GM18505 (cell line): Measurements from ENCODE around the gene GGNBP2.

Experiments
- ATAC-seq: cut with Tn5 transposase; IDR thresholded peaks from one replicate; pipeline ENCODE4 v1.9.1; 2021; ENCODE audit not compliant: unreplicated experiment
- POLR2A ChIP-seq: IDR thresholded peaks from 4 replicates; pipeline ENCODE4 v1.6.1; 2011; ENCODE audit warnings: borderline replicate concordance; ENCODE audit not compliant: insufficient read depth, insufficient read length; ENCODE audit errors: extremely low read depth

The GGNBP2 gene

DNA sequence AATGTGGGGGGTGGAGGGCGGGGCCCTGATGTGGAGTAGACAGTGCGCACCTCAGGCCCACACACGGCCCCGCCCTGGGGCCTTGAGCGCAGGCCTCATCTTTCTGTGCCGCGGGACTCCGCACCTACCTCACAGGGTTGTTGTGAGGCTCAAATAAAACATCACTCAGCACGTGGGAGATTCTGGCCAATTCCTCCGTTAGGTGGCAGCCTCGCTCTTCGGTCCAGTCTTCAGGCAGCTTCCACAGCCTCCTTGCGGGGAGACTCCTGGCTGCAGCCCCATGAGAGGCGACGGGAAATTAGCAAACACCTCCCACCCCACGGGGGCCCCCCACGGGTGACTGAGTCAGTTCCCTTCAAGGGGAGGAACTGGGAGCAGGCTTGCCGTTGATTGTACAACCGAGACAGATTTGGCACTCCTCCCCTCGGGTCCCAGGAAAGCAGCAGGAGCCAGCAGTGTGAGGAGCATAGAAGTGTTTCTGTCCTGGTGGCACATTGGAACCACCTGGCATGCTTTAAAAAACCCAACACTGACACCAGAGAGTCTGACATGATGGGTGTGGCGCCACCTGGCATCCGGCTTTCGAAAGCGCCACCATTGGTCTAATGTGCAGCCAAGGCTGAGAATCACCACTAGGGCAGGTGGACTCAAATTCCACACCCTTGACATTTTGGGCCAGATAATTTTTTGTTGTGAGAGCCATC, 64.2 kb downstream of the GGNBP2 start:
- TF ChIP-seq POLR2A = no peak
- no peak for ATAC-seq

DNA sequence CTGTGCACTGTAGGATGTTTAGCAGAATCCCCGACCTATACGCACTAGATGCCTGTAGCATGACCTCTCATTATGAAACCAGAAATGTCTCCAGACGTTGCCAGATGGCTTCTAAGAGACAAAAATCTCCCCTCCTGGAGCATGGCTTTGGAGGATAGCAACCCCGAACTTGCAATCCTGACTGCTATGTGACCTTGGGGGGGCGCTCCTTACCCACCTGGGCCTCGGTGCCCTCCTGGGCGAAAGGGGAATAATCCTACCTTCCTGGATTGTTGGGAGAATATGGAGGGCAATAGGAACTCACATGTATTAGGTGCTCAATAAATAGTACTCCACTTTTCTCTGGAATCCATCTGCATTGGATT, 64.8 kb downstream of the GGNBP2 start:
- TF ChIP-seq POLR2A = no peak
- no peak for ATAC-seq

DNA sequence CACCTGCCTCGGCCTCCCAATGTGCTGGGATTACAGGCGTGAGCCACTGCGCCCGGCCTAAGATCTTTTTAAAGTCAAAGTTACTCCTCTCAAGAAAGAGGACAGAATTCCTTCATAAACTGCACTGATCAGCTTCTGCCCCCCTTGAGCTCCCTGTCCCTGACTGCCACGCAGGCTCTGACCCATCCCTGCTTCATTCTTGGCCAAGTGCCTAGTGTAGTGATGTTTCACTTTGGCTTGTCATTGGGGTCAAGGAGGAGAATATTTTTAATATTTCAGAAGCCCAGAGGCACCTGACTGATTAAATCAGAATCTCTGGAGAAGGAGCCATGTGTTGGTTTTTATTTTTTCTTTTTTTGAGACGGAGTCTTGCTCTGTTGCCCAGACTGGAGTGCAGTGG, 65.8 kb downstream of the GGNBP2 start:
- no peak for TF ChIP-seq POLR2A
- ATAC-seq = no peak

DNA sequence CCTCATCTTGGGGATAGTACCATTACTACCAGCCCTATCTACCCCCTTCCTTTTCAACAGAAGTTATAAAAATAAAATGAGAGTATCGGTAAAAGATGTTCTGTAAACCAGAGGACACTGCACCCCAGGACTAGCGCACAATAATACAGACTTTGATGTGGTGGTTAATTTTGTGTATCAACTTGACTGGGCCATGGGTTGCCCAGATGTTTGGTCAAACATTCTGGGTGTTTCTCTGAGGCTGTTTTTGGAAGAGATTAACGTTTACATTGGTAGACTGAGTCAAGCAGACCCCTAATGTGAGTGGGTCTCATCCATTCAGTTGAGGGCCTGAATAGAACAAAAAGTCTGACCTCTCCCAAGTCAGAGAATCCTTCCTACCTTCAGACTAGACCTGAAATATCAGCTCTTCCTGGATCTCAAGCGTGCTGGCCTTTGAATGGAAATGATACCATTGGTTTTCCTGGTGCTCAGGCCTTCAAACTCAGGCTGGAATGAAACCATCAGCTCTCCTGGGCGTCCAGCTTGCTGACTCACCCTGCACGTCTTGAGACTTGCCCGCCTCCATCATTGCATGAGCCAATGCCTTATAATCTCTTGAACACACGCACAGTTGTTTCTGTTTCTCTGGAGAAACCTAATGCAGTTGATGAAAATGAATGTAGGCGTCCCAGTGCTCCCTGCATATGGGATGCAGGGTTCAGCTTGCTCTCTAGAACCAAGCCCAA, 66.8 kb downstream of the GGNBP2 start:
- TF ChIP-seq POLR2A = no peak
- ATAC-seq = no peak

DNA sequence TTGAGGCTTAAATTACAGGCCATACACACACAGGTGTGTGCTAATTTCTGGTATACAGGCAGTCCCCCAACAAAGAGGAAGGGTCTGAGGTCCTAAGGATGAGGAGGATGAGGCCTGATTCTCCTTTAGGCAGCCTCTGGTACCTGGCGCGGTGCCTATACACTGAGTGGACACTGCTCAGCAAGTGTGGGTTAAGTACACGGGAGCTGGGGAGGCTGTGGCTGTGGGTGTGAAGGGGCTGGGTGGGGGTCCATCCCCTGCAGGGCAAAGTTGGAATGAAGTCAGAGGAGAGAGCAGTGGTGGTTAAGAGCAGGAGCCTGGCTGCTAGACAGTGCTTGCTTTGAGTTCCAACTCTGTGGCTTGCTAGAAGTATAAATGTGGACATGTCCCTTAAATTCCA, 67.6 kb downstream of the GGNBP2 start:
- TF ChIP-seq POLR2A = no peak
- no peak for ATAC-seq

DNA sequence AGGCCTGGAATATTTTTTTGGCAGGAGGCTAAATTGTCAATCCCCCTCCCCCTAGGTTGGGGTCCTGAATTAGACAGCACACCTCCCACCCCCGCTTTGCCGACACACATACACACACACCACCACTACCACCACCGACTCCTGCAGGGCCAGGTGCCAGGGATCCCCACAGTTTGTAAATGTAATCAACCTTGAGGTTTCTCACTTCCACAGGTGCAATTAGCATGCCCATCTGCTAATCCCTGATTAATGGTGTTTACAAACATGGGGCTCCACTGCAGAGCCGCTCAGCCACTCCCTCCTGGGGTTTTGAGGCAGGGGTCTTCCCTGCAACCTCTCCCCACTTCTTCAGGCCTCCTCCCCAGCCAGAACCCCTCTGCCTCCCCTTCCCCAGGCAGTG, 68.4 kb downstream of the GGNBP2 start:
- no peak for TF ChIP-seq POLR2A
- no peak for ATAC-seq

DNA sequence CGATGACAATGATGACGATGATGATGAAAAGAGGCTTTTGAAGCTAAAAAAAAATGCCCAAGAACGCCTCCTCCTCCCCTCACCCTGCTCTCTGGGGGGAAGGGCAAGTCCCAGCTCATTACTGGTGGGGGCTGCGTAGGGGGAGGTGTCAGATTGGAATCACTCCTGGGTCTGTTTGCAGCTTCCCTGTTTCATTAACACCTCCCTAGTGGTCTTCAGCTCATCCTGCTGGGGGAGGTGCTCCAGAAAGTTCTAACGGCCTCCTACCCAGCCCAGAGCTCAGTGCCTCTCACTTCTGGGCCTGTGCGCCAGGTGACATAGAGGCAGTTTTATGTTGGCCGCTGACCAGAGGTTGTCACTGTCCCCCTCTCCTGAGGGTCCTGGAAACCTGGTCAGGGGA, 69.4 kb downstream of the GGNBP2 start:
- no peak for TF ChIP-seq POLR2A
- ATAC-seq = no peak

DNA sequence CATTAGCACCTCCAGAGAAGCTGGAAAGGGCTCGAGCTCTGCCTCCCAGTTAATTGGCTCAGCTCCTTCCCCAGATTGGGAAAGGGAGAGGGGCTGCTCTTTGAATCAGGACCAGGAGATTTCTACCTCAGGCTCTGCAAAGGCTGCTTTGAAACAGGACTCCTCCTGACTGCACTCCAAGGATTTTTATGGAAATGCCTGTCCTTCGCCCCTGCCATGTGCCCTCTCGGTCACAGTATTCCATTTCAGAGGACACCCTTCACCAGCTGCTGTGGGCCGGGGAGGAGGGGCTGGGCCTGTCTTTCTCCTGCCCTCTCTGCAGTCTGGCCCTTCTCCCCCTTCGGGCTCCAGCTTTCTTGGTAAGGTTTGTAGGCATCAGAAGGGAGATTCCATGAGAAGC, 70.2 kb downstream of the GGNBP2 start:
- no peak for TF ChIP-seq POLR2A
- no peak for ATAC-seq

DNA sequence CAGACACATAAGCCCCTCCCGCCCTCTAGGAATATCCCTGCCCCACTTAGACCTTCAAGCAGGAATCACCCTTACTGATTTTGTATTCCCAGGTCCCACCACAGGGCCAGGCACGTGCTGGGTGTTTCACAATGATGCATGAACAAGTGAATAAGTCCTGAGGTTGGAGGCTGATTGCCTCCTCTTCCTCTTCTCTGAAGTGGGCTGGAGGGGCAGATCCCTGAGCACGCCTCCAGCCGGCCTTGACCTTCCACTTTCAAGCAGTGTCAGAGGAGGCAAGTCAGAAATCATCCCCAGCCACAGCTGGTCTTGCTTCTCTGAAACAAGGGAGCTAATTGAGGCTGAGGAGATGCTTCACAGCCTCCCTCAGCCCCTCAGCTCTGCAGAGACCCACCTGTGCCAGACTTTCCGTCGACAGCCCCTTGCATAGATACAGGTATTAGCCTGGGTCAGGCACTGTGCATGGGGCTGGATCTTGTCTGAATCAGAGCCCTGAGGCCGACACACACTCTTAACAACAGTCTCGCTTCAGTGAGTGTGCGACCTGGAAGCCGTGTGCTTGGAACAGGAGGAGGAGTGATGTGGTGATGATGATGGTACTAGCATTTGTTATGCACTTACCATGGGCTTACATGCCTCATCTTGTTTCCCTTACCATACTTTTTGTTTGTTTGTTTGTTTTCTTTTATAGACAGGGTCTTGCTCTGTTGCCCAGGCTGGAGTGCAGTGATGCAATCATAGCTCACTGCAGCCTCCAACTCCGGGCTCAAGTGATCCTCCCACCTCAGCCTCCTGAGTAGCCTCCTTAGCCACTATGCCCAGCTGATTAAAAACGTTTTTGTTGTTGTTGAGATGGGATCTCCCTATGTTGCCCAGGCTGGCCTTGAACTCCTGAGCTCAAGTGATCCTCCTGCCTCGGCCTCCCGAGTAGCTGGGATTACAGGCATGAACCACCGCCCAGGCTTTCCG, 71.6 kb downstream of the GGNBP2 start:
- TF ChIP-seq POLR2A = no peak
- no peak for ATAC-seq

DNA sequence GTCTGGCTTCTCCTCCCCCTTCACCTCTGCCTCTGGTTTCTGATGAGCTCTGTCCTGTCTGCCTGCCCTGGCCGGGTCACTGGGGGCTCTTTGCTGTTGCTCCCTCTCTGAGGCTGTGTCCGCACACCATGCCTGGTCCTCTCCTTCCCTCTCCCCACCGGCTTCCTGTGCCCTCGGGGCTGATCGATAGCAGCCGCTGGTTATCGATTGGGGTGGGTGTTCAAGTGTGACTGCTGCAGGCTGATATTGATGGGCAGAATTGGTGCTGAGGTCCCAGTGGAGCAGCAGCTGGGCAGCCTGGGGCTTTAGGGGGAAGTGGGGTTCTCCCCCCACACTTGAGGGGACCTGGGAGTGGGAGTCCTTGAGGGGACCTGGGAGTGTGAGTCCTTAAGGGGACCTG, 73.1 kb downstream of the GGNBP2 start:
- ATAC-seq = no peak
- TF ChIP-seq POLR2A = no peak

DNA sequence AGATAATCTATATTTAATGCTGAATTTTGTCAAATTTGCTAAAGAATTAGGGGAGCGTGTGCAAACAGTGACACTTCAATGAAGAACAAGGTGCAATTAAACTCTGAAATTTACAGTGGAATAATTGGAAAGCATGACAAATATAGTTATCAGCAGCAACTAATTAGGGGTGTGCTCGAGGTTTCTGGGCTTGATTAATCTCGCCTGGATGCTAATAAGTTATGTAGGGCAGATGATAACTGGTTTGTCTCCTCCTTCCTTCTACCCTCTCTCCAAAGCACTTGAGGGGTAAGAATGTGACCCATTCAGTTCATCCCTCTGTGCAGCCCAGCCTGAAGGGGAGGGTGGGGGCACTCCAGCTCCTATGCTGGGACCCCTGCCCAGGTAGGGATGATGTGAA, 78.6 kb downstream of the GGNBP2 start:
- TF ChIP-seq POLR2A = no peak
- no peak for ATAC-seq

DNA sequence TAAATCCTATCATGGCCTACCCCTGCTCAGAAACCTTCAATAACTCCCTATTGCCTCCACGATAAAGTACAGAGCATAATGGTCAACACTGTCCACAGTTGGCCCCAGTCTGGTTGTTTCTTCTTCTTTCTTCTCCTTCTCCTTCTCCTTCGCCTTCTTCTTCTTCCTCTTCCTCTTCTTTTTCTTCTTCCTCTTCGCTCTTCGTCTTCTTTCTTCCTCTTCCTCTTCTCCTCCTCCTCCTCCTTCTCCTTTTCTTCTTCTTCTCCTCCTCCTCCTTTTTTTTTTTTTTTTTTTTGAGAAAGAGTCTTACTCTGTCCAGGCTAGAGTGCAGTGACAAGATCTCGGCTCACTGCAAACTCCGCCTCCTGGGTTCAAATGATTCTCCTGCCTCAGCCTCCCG, 80.5 kb downstream of the GGNBP2 start:
- TF ChIP-seq POLR2A = no peak

DNA sequence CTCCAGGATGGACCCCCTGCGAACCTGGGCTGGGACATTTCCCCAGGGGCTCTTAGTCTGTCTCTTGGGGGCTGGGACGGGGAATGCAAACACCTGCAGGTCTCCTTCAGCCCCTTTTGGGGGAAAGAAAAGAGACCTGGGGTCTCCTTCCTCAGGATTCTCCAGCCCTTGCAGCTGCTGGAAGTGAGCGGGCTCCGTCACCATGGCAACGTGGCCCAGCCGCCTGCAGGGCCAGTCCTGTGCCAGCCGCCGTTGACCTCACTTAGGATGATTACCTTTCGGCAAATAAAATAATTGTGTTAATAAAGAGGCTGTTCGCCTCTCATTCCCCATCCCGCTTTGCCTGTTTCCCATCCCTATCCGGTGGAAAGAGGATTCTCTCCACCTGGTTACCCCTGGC, 82.4 kb downstream of the GGNBP2 start:
- no peak for ATAC-seq
- TF ChIP-seq POLR2A = no peak

More for the DNA sequence above, 80.5 kb downstream of the GGNBP2 start:
- ATAC-seq = no peak
